Measurements from ENCODE around the gene LEUTX. TPM values are rescaled to one million over a fixed set of nuclear protein-coding genes. Genes with fewer than 3 reads are reported as not detected.
A peak's percentile ranks its signal among the peaks of the same experiment; 100 is the strongest.

LEUTX gene
- total RNA-seq, 1 donor from 2014 or later: not detected

GRCh38 chr19:39796000-39796498 is 17.4 kb downstream of the LEUTX start:
- no peaks in the 10 kb centered on the region for H3K4me1 ChIP-seq
- H4K20me1 ChIP-seq (ENCODE audit: low read depth): no peaks in the 10 kb centered on the region
- no peaks in the 10 kb centered on the region for H3K36me3 Mint-ChIP-seq
- H3K4me3 ChIP-seq: no peak overlapping the region
- TF ChIP-seq CTCF (IDR thresholded peaks at IDR 0.05) (no peak), EZH2 (IDR thresholded peaks at IDR 0.05) (no peak), EZH2phosphoT487 (IDR thresholded peaks at IDR 0.05) (no peak)
- H3K4me2 ChIP-seq: no peak overlapping the region
- no peaks in the 10 kb centered on the region for H3F3A ChIP-seq (ENCODE audit: low read depth)
- no peak overlapping the region for H3K27ac Mint-ChIP-seq
- H3K9me3 ChIP-seq (ENCODE audit: low read depth): no peaks in the 10 kb centered on the region
- H3K9ac ChIP-seq: no peak overlapping the region
- H3K9me3 Mint-ChIP-seq: no peaks in the 10 kb centered on the region
- H3K27me3 Mint-ChIP-seq (ENCODE audit: insufficient read depth, low read depth): peaks cover 6% of the 10 kb centered on the region
- H3K79me2 ChIP-seq (ENCODE audit: low read depth): no peaks in the 10 kb centered on the region
- no peak overlapping the region for H3K4me3 Mint-ChIP-seq
- H3K27me3 ChIP-seq: no peaks in the 10 kb centered on the region
- H3K36me3 ChIP-seq: no peaks in the 10 kb centered on the region
- no peak for DNase-seq (ENCODE audit: low spot score)
- peaks cover 4% of the 10 kb centered on the region for H3K4me1 Mint-ChIP-seq
- peak overlapping the region; percentile 66 for H2AFZ ChIP-seq (replicated peaks)
- H3K27ac ChIP-seq: no peak overlapping the region

GRCh38 chr19:39797083-39797482 is 18.4 kb downstream of the LEUTX start:
- no peaks in the 10 kb centered on the region for H3K4me1 ChIP-seq
- H3K27me3 Mint-ChIP-seq (ENCODE audit: insufficient read depth, low read depth): peaks cover 6% of the 10 kb centered on the region
- no peaks in the 10 kb centered on the region for H3K36me3 ChIP-seq
- peaks cover 4% of the 10 kb centered on the region for H3K4me1 Mint-ChIP-seq
- no peak overlapping the region for H3K4me3 ChIP-seq
- TF ChIP-seq CTCF (IDR thresholded peaks at IDR 0.05) (no peak), EZH2 (IDR thresholded peaks at IDR 0.05) (no peak), EZH2phosphoT487 (IDR thresholded peaks at IDR 0.05) (no peak)
- H3K36me3 Mint-ChIP-seq: no peaks in the 10 kb centered on the region
- no peaks in the 10 kb centered on the region for H4K20me1 ChIP-seq (ENCODE audit: low read depth)
- no peak overlapping the region for H3K27ac ChIP-seq
- no peak overlapping the region for H3K4me3 Mint-ChIP-seq
- no peaks in the 10 kb centered on the region for H3F3A ChIP-seq (ENCODE audit: low read depth)
- H3K27me3 ChIP-seq: no peaks in the 10 kb centered on the region
- no peak overlapping the region for H3K27ac Mint-ChIP-seq
- H3K9ac ChIP-seq: no peak overlapping the region
- H3K79me2 ChIP-seq (ENCODE audit: low read depth): no peaks in the 10 kb centered on the region
- H3K9me3 ChIP-seq (ENCODE audit: low read depth): no peaks in the 10 kb centered on the region
- H2AFZ ChIP-seq (replicated peaks): no peak overlapping the region
- DNase-seq (ENCODE audit: low spot score): no peak
- H3K4me2 ChIP-seq: no peak overlapping the region
- no peaks in the 10 kb centered on the region for H3K9me3 Mint-ChIP-seq

- H3K4me1 Mint-ChIP-seq: no peaks in the 10 kb centered on the region
- H3K36me3 ChIP-seq: no peaks in the 10 kb centered on the region
- H3K79me2 ChIP-seq (ENCODE audit: low read depth): no peaks in the 10 kb centered on the region
- no peak overlapping the region for H3K4me3 ChIP-seq
- H3F3A ChIP-seq (ENCODE audit: low read depth): no peaks in the 10 kb centered on the region
- H3K27ac Mint-ChIP-seq: no peak overlapping the region
- H3K4me3 Mint-ChIP-seq: no peak overlapping the region
- no peaks in the 10 kb centered on the region for H3K36me3 Mint-ChIP-seq
- no peaks in the 10 kb centered on the region for H3K9me3 ChIP-seq (ENCODE audit: low read depth)
- no peak overlapping the region for H3K27ac ChIP-seq
- no peaks in the 10 kb centered on the region for H3K27me3 ChIP-seq
- no peak overlapping the region for H3K9ac ChIP-seq
- H3K27me3 Mint-ChIP-seq (ENCODE audit: insufficient read depth, low read depth): peaks cover 2% of the 10 kb centered on the region
- TF ChIP-seq EZH2 (IDR thresholded peaks at IDR 0.05) (no peak), CTCF (IDR thresholded peaks at IDR 0.05) (no peak), EZH2phosphoT487 (IDR thresholded peaks at IDR 0.05) (no peak)
- peak overlapping the region; percentile 73 for H2AFZ ChIP-seq (replicated peaks)
- H3K4me2 ChIP-seq: no peak overlapping the region
- H3K9me3 Mint-ChIP-seq: no peaks in the 10 kb centered on the region
- DNase-seq (ENCODE audit: low spot score): peak; percentile 3
- no peaks in the 10 kb centered on the region for H4K20me1 ChIP-seq (ENCODE audit: low read depth)
- peaks cover 5% of the 10 kb centered on the region for H3K4me1 ChIP-seq
These were observed 24.3 kb downstream of the LEUTX start for GRCh38 chr19:39802958-39803357.

Measured in neural progenitor cell (in vitro differentiated cells).